ENCODE results near the gene UBL5. TPM values are rescaled to one million over a fixed set of nuclear protein-coding genes. Genes with fewer than 3 reads are reported as not detected.

UBL5 gene
- total RNA-seq, 1 experiment from 2014 or later = 345 TPM

- POLR2A ChIA-PET = no interaction called here
- Mint-ChIP-seq H3K4me3 (ENCODE audit: unreplicated experiment) (no peak overlapping the region), H3K4me1 (ENCODE audit: low read depth, unreplicated experiment) (no peaks in the 10 kb centered on the region), H3K9me3 (ENCODE audit: unreplicated experiment) (no peaks in the 10 kb centered on the region), H3K27ac (ENCODE audit: unreplicated experiment) (no peak overlapping the region), H3K36me3 (ENCODE audit: insufficient read depth, unreplicated experiment) (peaks cover 13% of the 10 kb centered on the region), H3K27me3 (ENCODE audit: insufficient read depth, unreplicated experiment) (no peaks in the 10 kb centered on the region)
- no peaks in the 10 kb centered on the region; the same call in none of the 2 replicates for H3K36me3 ChIP-seq (ENCODE audit: control insufficient read depth, insufficient read depth, low read length)
- no peak overlapping the region for H3K4me3 ChIP-seq (ENCODE audit: low read depth, low read length)
- intact Hi-C loops (cut with micrococcal nuclease; ENCODE audit: unreplicated experiment) = no loop called here
- no peaks in the 10 kb centered on the region for H3K27me3 ChIP-seq (replicated peaks; ENCODE audit: control insufficient read depth, insufficient read depth, low read length)
- DNase-seq = peak in 1 of 2 experiments; percentile 46
- CTCF ChIA-PET = no interaction called here
- peak; percentile 28 to 61 for TF ChIP-seq CTCF (IDR thresholded peaks at IDR 0.05; ENCODE audit: insufficient read depth in 1 of 2, low read depth in 1 of 2, low read length in 1 of 2, severe bottlenecking in 1 of 2, unreplicated experiment in 1 of 2)
- H3K9me3 ChIP-seq = no peaks in the 10 kb centered on the region
- no TSS peak for BruUV-seq (replicated peaks)
- no peaks in the 10 kb centered on the region for H3K4me1 ChIP-seq
These were observed 19.5 kb downstream of the UBL5 start for GRCh38 chr19:9847087-9847671.

- POLR2A ChIA-PET = no interaction called here
- intact Hi-C loops (cut with micrococcal nuclease; ENCODE audit: unreplicated experiment) = loop anchor here (2.0 kb wide), 1 partner anchor 67 kb away; no protein-coding TSS in a partner anchor
These were observed 20.3 kb downstream of the UBL5 start for GRCh38 chr19:9848060-9848459.

GRCh38 chr19:9848762-9849161, 21.0 kb downstream of the UBL5 start:
- peaks cover 4% of the 10 kb centered on the region for H3K9me3 Mint-ChIP-seq (ENCODE audit: unreplicated experiment)
- no peaks in the 10 kb centered on the region for H3K4me1 Mint-ChIP-seq (ENCODE audit: low read depth, unreplicated experiment)
- DNase-seq = no peak
- Histone ChIP-seq H3K4me1 (no peaks in the 10 kb centered on the region), H3K27me3 (replicated peaks; ENCODE audit: control insufficient read depth, insufficient read depth, low read length) (no peaks in the 10 kb centered on the region), H3K36me3 (ENCODE audit: control insufficient read depth, insufficient read depth, low read length) (no peaks in the 10 kb centered on the region; the same call in 1 of the 2 replicates), H3K4me3 (ENCODE audit: low read depth, low read length) (no peak overlapping the region), H3K9me3 (no peaks in the 10 kb centered on the region)
- ChIA-PET POLR2A (interaction anchor here (0.5 kb wide), 1 partner anchor 47 kb away, joined by 4 read pairs; no protein-coding TSS in a partner anchor), CTCF (no interaction called here)
- BruUV-seq (replicated peaks) = no TSS peak
- H3K4me3 Mint-ChIP-seq (ENCODE audit: unreplicated experiment) = no peak overlapping the region
- no peaks in the 10 kb centered on the region for H3K27me3 Mint-ChIP-seq (ENCODE audit: insufficient read depth, unreplicated experiment)
- H3K36me3 Mint-ChIP-seq (ENCODE audit: insufficient read depth, unreplicated experiment) = peaks cover 3% of the 10 kb centered on the region
- no peak for TF ChIP-seq CTCF (IDR thresholded peaks at IDR 0.05; ENCODE audit: insufficient read depth in 1 of 2, low read depth in 1 of 2, low read length in 1 of 2, severe bottlenecking in 1 of 2, unreplicated experiment in 1 of 2)
- H3K27ac Mint-ChIP-seq (ENCODE audit: unreplicated experiment) = no peak overlapping the region
- intact Hi-C loops (cut with micrococcal nuclease; ENCODE audit: unreplicated experiment) = loop anchor here (2.0 kb wide), 1 partner anchor 66 kb away; no protein-coding TSS in a partner anchor

More at GRCh38 chr19:9848060-9848459, 20.3 kb downstream of the UBL5 start:
- Mint-ChIP-seq H3K9me3 (ENCODE audit: unreplicated experiment) (no peaks in the 10 kb centered on the region), H3K27ac (ENCODE audit: unreplicated experiment) (no peak overlapping the region), H3K4me1 (ENCODE audit: low read depth, unreplicated experiment) (no peaks in the 10 kb centered on the region), H3K27me3 (ENCODE audit: insufficient read depth, unreplicated experiment) (no peaks in the 10 kb centered on the region), H3K36me3 (ENCODE audit: insufficient read depth, unreplicated experiment) (peaks cover 6% of the 10 kb centered on the region), H3K4me3 (ENCODE audit: unreplicated experiment) (no peak overlapping the region)
- H3K36me3 ChIP-seq (ENCODE audit: control insufficient read depth, insufficient read depth, low read length) = no peaks in the 10 kb centered on the region; the same call in none of the 2 replicates
- no peaks in the 10 kb centered on the region for H3K4me1 ChIP-seq
- DNase-seq = peak in 1 of 2 experiments; percentile 63
- no peak overlapping the region for H3K4me3 ChIP-seq (ENCODE audit: low read depth, low read length)
- no TSS peak for BruUV-seq (replicated peaks)
- no peaks in the 10 kb centered on the region for H3K27me3 ChIP-seq (replicated peaks; ENCODE audit: control insufficient read depth, insufficient read depth, low read length)
- no peaks in the 10 kb centered on the region for H3K9me3 ChIP-seq
- CTCF ChIA-PET = no interaction called here
- TF ChIP-seq CTCF (IDR thresholded peaks at IDR 0.05; ENCODE audit: insufficient read depth in 1 of 2, low read depth in 1 of 2, low read length in 1 of 2, severe bottlenecking in 1 of 2, unreplicated experiment in 1 of 2) = peak; percentile 46 to 62

Data from Caco-2 (cell line).